Body of pancreas (tissue), 4 donors: ENCODE measurements around the gene FGF3.

ENCODE experiments used
- CTCF ChIP-seq, 7 experiments: fragments of 450-650 bp in 4 of 7; fragments of 200-600 bp in 3 of 7; sonication (generic) in 3 of 7; IDR thresholded peaks; one replicate each; pipeline ENCODE4 v1.5.1; 2016 to 2019; ENCODE audit warnings: antibody characterized with exemption in 7 of 7
- POLR2A ChIP-seq, 3 donors: fragments of 450-650 bp; IDR thresholded peaks; one replicate each; pipeline ENCODE4 v1.6.1; 2016; ENCODE audit warnings: antibody characterized with exemption in 3 of 3, mild to moderate bottlenecking in 2 of 3

DNA sequence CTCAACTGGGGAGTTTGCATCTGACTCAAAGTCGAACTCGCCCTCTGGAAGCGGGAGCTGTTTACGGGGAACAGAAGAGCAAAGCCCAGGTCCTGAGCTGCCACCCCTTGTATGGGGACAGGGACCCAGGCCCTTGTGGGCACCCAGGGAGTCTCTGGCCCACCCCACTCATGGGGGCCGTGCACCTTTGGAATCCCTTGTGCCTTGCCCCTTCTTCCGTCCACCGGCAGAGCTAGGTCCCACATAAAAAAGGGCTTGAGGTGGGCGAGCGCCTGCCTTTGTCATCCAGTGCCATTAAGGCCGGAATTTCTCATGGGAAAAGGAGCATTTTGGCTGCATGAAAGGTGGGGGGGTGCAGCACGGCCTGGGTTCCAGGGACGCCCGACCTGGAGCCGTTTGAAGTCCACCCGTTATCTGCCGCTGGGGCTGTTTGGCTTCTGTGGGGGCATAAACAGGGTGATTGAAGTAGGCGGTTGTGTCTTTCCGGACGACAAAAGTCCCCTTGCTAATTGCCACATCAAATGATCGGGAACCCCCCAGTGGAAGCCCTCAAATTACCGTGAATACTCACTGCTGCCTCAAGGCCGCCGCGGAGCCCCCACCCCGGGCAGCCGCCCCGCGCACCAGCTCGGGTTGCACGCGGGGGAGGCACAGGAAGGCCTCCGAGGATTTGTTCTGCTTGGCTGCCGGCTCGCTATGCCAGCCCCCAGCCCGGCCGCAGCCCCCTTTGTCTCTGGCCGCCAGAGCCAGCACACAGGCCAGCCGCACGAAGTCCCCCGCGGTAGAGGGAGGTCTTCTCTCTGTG lies 49.0 kb upstream of the FGF3 start:
- TF ChIP-seq POLR2A (IDR thresholded peaks at IDR 0.05): no peak
- TF ChIP-seq CTCF (IDR thresholded peaks at IDR 0.05): no peak
